NCI-H2081 treated with DMSO at 0.1 percent for 48 hours (cell line): ENCODE data around the gene KLK11.
"Not testable (repeated sequence)": the region's sequence is repeated elsewhere in the genome, so short reads cannot be mapped to it uniquely, and the experiment has no call there.

Experiments
- DNase-seq: peaks from one replicate; lab custom pipeline; 2025; lab: John Stamatoyannopoulos, UW

Gene KLK11

GRCh38 chr19:51003316-51003715, 23.1 kb downstream of the KLK11 start:
- no peak for DNase-seq

GRCh38 chr19:51002542-51003311, 23.7 kb downstream of the KLK11 start:
- DNase-seq: no peak

- no peak for DNase-seq
Measured at GRCh38 chr19:51002089-51002532, 24.3 kb downstream of the KLK11 start.

GRCh38 chr19:51001515-51001914, 24.9 kb downstream of the KLK11 start, which contains the start of gene KLK8:
Gene KLK8, minus strand, starts transcription at chr19:51001604. Its CDS starts 437 bp downstream, at chr19:51001167.
- no peak for DNase-seq

GRCh38 chr19:51000981-51001380, 25.4 kb downstream of the KLK11 start:
- no peak for DNase-seq

GRCh38 chr19:51000426-51000825, 26.0 kb downstream of the KLK11 start:
- no peak for DNase-seq

- no peak for DNase-seq
Measured at GRCh38 chr19:50998686-50999085, 27.7 kb downstream of the KLK11 start.

- DNase-seq: no peak
Measured at GRCh38 chr19:50998061-50998460, 28.4 kb downstream of the KLK11 start.

- DNase-seq: no peak
Measured at GRCh38 chr19:50994129-50994528, 32.3 kb downstream of the KLK11 start.

GRCh38 chr19:50992666-50993035, 33.8 kb downstream of the KLK11 start:
- no peak for DNase-seq

- DNase-seq: not testable (repeated sequence)
Measured at GRCh38 chr19:50984416-50984815, 42.0 kb downstream of the KLK11 start.

GRCh38 chr19:50983625-50984292, 42.7 kb downstream of the KLK11 start, which contains the start of gene KLK7:
Gene KLK7, minus strand, starts transcription at chr19:50983917. Its CDS starts 1,518 bp downstream, at chr19:50982399.
- no peak for DNase-seq

- no peak for DNase-seq
Measured at GRCh38 chr19:50982186-50982585, 44.2 kb downstream of the KLK11 start.

- no peak for DNase-seq
Measured at GRCh38 chr19:50981587-50982146, 44.7 kb downstream of the KLK11 start.

- DNase-seq: no peak
Measured at GRCh38 chr19:50980208-50980607, 46.2 kb downstream of the KLK11 start.

- DNase-seq: no peak
Measured at GRCh38 chr19:50979758-50980157, 46.7 kb downstream of the KLK11 start.

- no peak for DNase-seq
Measured at GRCh38 chr19:50978772-50979390, 47.5 kb downstream of the KLK11 start.

- no peak for DNase-seq
Measured at GRCh38 chr19:50977626-50978025, 48.8 kb downstream of the KLK11 start.

- no peak for DNase-seq
Measured at GRCh38 chr19:50975766-50976165, 50.6 kb downstream of the KLK11 start.

- no peak for DNase-seq
Measured at GRCh38 chr19:50974702-50975556, 51.5 kb downstream of the KLK11 start.

GRCh38 chr19:50972795-50973376, 53.5 kb downstream of the KLK11 start:
- DNase-seq: no peak
